Activated CD8-positive, alpha-beta memory T cell treated with anti-CD3 and anti-CD28 coated beads for 1 hour (primary cell): ENCODE data around the gene PABPN1L.

Experiments
- DNase-seq, 2 donors: peaks; one replicate each; pipeline ENCODE4 v3.0.0-alpha.2; 2020; ENCODE audit warnings: low read depth in 1 of 2; ENCODE audit errors: extremely low read depth in 1 of 2

The PABPN1L gene

DNA sequence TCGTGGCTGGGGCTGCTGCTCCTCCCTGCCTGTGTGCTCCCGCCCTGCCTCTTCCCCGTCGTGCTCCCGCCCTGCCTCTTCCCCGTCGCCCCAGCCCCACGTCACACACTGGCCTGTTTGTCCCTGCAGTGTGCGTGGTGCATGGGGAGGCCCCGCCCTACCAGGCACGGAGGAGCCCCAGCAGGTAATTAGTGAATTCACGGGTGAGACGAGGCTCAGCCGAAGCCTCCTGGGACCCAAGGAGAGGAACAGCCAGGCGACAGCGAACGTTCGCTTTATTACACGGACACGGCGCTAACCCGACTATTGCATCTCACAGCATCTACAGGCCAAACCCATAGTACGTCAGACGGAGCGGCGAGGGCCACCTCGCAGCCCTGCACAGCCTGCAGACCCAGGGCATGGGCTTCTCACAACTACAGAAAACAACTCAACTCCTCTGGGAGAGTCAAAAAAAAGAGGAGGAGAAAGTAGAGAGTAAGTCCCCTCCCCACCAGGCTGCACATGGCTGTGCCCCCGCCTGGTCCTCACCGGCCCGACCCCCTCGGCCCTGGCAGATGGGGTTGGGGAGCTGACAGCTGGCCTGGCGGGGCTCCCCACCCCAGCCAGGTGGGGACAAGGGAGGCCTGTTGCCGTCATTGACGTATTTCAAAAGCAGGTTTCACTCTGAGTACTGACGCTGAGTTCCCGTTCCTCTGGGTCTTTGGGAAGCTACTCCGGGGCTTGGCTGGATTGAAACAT, 4.3 kb upstream of the PABPN1L start:
- no peak for DNase-seq

DNA sequence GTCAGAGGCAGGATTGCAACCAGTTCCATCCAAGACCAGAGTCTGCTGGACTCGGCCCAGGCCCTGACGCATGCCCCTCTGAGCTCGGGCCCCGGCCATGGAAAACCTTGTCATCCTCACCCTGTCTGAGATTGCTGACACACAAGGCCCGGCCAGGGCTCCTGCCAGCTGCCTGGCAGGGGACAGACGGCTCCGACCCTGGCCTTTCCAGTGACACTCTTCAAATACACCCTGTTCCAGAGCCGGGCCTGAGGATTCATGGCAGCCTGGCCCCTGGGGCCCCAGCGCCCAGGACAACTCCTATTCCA, 3.2 kb upstream of the PABPN1L start:
- no peak for DNase-seq

DNA sequence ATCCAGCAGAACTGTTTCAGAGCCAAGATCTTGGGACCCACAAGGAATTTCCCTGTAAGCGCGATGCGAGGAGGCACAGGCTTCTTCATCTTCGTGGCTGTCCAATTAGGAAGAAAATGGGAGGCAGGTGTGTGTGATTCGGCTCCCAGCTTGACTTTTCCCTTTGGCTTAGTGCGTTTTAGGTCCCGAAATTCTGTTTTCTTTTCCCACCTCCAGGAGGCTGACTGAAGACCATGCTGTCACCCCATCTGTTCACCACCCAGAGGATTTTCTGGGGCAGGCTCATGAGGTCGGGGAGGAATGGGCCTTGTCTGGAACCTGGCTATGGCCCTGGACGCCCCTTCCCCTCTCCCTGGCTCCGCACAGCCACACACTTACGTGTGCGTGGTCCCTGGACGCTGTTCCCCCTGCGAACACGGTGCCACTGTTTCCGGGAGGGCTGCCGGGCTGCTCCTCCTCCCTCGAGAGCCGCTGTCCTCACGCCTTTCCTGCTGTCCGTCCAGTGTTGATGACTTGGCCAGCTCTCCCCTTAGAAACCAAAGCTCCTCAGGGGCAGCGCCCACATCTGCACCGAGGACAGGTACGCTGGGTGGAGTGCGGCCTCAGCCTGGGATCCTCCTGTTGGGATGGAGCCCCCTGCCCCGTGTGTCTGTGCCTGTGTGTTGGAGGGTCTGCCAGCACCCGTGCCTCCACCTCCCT, 2.7 kb upstream of the PABPN1L start:
- DNase-seq = no peak

DNA sequence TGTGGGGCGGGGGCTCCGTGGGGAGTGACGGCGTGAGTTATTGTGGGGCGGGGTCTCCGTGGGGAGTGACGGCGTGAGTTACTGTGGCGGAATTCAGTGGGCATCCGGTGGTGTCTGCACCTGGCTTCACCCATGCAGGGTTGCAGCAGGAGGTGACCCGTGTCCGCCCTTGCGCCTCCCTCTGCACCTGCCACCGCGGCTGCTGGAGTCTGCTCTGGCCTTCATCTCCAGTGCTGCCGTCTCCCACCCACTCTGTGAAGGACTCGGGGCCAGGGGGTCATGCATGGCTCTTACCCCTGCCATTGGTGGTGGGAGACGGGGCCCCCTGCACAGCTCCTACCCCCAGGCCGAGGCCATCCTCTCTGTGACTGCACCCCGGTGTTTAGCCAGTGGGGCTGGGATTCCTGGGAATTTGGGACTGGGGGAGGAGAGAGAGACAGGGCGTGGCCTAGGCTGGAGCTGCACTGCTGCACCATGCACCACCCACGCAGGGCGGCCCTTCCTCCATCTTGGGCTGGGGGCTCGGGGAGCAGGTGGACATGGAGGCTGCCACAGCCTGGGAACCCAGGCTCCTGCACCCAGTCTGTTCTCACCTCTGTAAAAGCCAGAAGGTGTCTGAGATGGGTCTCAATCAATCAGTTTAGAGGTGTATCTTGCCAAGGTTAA, 1.3 kb upstream of the PABPN1L start:
- no peak for DNase-seq

DNA sequence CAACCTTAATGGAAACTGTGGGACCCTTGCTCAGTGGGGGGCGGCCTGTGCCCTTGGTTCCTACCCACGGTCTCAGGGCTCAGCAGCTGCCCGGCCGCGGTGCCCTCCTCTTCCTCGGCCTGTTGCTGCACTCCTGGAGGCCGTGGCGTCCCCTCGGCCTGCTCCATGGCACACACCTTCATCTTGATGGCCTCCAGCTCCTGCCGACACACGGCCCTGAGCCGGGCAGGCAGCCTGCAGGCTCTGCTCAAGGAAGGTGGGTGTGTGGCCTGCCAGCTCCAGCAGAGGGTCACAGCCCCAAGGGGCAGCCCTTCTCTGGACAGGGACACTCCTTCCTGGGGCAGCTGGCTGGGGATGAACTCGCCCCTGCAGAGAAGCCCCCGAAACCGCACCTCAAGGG, 718 bp downstream of the PABPN1L start:
- no peak for DNase-seq

DNA sequence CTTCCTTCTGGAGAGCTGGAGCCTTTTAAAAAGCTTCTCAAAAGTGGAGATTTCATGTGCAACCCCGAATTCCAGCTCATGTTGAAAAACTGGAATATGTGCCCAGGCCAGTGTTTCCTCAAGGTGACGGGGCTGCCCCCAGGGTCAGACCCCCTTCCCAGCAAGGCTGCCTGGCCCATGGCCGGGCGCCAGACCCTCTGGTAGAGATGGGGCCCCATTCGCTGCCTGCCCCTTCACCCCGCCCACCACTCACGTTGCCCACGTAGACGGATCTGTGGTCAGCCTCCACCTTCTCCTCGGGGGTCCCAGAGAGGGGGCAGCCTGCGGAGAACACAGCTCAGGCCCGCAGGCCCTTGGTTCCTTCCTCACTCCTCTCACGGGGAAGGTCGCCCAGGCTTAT, 1.1 kb downstream of the PABPN1L start:
- no peak for DNase-seq

DNA sequence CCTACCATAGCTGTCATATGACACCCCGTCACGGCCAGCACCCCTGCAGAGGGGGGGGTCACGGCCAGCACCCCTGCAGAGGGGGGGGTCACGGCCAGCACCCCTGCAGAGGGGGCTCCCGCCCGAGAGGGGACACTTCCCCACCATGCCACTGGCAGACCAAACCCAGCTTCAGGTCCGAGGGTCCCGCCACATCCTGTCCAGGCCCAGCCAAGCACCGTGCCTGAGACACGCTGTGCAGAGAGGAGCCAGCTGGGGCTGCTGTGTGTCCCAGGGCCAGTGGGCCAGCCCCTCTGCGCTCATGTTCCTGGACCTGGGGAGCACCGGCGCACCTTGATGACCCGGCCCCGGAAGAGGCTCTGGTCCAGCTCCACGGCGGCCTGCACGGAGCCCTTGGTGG, 1.9 kb downstream of the PABPN1L start:
- no peak for DNase-seq

DNA sequence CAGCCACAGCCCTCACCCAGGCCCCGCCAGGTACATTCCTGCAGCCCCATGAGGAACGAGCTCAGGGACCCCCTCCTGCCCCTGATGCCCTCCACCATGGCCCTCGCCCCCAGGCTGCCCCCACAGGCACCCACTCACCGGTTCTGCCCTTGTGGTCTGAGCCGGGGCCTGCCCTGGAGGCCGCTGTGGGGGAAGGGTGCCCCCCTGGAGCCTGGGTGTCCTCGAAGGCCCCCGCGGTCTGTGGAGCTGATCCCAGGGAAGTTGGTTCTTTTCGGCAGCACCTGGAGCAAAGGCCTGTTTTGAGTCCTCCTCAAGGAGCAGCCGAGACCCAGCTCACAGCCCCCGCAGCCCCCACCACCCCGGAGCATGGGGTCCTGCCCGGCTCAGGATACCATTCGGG, 2.4 kb downstream of the PABPN1L start:
- no peak for DNase-seq

DNA sequence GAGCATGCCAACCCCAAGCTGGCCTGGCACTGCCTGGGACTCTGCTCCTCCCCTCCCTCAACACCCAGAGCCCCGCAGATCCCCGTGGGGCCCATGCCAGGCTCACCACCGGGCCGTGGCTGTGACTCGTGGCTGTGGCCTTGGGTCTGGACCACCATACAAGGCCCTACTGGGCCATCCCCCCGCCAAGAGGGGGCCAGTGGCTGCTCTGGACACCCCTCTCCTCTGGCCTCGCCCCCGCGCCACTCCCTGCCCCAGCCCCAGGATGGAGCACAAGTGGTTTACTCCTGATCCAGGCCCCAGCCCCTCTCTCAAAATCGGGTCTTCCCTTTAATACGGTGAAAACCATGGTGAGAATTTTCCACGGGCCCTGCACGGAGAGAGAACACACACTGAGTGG, 3.0 kb downstream of the PABPN1L start:
- no peak for DNase-seq

DNA sequence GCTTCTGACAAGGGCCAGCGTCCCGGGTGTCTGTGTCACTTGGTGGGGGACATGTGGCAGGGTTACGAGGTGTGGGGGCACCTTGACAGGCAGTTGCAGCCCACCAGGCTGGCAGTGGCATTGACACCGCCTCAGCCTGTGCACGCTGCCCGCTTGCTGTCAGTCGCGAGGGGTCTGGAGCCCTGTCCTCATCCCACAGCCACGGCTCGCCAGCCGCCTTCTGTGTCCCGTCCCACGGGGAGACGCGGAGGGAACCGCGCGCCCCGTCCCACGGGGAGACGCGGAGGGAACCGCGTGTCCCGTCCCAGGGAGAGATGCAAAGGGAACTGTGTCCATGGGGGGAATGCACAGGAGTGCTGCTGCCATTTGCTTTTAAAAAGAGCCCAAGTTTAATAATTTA, 3.5 kb downstream of the PABPN1L start:
- DNase-seq = no peak

DNA sequence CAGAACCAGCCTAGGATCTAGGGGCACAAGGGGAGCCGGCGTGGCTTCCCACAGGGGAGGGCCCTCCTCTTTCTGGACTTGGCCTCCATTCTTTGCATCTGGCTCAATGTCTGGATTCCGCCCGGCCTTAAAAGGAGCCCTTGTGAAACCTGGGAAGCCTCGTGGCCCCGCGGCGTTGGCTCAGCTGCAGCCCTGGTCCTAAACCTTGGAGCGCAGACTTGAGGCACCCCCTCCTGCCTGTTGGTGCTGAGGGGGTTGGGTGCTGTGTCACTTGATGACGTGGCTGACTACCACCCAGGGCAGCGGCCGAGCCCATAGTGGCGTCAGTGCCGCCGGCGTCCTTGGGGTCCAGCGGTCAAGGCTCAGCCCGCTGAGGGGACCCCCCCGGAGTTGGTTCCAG, 5.1 kb downstream of the PABPN1L start:
- no peak for DNase-seq

DNA sequence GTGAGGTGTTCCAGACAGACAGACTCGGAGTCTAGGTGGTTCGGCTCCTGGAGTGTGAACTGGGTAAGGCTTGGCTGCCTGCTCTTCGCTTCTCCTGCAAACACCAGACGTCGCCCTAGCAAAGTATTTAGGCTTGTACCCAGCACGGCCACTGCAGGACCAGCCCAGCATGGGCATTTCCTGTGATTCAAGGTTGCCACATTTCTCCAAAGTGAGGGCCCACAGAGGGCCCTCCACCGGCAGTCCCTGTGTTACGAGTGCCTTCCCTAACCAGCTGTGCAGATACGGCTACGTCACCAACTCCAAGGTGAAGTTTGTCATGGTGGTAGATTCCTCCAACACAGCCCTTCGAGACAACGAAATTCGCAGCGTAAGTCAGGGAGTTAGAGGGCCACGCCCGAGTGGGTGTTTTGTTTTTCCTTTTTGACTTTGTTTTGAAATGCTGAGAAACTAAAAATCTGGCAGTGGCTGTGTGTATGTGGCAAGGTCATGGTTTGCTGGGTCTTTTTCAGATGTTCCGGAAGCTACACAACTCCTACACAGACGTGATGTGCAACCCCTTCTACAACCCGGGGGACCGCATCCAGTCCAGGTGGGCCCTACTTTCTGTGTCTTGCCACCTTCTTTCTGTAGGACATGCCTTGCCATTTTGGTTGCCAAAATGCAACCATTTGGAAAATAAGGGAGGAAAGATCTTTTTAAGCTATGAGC, 6.9 kb downstream of the PABPN1L start:
- DNase-seq = no peak

DNA sequence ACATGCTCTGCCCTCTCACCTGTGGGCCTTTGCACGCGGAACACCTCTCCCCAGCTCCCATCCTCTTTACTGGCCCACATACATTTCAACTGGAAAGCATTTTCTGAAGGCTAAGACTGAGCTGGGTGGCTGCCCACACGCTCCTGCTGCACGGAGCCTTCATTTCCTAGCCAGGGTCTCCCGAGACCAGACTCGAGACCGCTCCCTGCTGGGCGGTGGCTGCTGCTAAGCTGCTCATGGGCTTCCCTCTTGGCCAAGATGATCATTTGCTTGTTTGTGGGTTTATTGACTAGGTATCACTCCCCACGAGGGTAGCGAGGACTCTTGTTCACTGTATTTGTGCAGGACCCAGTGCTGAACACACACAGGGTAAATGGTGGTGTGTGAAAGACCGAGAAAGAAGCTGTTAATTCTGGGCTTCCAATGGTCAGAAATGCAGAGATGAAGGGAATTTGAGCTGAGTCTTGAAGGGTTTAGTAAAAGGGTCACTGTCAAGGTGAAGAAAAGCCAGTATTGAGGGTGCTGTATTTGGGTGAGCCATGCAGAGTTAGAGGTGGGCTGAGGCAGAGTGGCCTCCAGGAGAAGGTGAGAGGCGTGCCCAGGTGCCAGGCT, 8.6 kb downstream of the PABPN1L start:
- peak; percentile 33 to 58 for DNase-seq

DNA sequence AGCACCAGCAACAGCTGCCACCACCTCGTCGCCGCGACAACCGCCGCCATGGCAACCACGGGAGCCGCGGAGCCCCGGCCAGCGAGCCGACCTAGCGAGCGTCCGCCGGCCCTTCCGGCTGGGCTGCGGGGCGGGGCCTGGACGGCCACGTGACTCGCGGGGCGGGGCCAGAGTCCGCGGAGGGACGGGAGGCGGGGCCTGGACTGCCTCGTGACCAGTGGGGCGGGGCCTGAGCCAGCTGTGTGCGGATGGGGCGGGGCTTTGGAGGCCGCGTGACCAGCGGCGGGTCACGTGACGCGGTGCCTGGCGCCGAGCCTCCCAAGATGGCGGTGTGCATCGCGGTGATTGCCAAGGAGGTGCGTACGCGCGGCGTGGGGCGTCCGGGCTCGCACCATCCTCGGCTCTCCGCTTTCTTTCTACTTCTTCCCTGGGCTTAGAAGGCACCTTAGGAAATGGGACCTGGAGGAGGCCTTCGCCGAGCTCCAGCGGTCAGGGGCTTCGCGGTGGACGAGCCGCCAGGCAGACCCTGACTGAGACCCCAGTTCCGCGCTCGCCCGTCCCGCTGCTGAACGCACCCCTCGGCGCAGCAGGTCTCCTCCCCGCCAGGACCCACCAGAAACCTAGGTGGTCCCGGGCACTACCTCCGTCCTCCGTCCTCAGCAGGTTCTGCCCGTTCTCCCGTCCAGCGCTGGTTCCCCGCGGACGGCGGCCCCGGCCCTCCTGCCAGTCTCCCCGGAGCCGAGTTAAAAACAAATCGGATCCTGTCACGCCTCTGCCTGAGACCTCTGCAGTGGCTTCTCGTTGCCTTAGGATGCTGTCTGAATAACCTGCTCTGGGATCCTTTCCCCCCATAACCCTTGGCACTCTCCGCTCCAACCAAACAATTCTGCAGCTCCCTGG, 9.4 kb downstream of the PABPN1L start, which contains the start of the genes GALNS and TRAPPC2L:
Gene GALNS (minus strand): TSS at position 120 of the 900 bp plus-strand sequence. CDS start 70 bp downstream, at position 50.
Gene TRAPPC2L (plus strand): TSS at position 300 of the 900 bp plus-strand sequence. CDS start 24 bp downstream, at position 324.
- peak; percentile 95 to 99 for DNase-seq

DNA sequence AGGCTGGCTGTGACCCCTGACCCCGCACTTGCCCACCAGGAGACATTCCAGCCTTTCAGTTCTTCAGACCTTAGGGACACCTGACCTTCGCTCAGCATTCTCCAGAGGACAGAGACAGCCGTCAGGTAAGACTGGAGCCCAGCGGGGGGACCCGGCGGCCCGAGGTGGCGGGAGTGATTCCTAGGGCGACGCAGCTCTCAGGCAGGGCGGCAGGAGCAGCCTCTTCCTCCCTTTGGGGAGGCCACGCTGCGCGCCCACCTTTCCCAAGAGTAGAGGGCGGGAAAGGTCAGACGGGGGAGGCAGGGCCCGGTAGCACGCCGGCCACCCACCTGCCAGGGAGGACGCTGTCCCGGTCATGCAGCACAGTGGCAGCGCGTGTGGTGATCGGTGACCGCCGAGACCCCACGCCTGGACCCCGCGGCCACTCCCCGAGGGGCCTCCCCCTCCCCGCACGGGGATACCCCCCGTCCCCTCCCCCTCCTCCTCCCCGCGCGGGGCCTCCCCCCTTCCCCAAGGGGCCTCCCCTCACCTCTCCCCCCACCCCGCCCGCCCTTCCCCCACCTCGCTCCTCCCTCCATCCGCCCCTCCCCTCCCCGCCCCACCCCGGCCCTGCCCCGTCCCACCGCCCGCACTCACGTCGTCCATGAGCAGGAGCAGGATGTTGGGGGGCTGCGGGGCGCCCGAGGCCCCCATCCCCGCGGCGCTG, 10.2 kb downstream of the PABPN1L start:
- DNase-seq = no peak

DNA sequence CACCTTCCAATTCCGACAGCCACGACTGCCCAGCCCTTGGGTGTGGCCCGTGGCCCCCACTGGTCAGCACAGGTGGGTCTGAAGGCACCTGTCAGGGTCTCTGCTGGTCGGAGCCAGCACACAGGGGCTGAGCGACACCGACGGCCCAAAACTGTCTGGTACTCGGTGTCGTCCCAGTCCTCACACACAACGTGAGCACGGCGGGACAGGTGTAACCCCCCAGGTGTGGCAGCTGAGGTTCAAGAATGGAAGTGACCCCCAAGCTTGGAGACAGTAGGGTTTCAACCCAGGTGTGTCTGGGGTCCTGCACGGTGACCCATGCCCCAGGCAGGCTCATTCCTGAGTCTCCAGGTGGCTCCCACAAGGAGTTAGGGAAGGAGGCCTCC, 10.7 kb downstream of the PABPN1L start:
- DNase-seq = no peak

DNA sequence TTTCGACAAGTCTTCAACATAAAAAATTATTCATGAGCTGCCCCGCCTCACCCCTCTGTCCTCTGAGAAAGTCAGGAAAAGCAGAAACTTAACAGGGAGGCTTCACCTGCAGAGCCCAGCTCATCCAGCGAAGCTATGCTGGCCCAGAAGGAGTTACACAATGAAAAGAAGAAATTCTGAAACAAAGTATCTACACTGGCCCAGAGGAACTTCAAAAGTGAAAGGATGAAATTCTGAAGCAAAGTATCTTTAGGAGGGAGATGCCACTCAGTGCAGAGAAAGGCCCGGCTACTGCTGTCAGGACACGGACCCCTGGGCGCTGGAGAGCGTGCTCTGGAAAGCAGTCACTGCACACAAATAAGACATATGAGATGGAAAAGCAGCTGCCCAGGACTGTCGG, 11.3 kb downstream of the PABPN1L start:
- no peak for DNase-seq

DNA sequence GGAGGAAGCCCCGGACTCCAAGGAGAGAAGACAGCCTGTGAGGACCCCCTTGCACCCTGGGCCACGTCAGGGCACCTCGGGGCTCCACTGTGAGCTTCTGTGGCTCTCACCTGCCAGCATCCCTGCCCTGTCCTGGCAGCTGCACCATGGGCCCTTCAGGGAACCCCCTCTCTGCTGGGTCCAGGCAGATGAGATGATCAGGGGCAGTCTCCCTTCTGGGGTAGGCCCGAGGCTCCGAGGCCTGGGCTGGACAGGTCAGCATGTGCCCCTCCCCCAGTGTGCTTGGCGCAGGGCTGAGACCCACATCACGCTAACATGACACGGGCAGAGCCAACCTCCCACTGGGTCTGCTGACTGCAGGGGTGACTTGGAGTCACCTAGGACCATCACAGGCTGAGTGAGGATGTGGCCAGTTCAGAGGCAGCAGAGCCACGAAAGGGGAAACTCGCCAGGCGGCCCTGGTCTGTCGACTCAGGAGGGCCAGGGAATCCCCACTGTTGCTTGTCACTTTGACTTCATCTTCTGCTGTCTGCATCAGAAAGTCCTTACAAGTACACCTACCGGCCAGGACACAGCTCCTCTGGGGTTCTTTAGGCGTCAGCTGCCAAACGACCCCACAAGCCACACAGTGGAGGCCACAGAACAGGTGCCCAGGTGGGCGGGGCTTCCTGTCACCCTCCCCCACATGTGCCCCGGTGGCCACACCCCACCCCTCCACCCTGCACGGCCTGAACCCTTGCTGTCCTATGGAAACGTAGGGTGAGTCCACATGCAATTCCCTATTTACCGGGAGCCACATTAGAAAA, 12.0 kb downstream of the PABPN1L start:
- no peak for DNase-seq
